Pancreas (tissue), 10 donors: ENCODE measurements around the gene GMDS. TPM values are rescaled to one million over a fixed set of nuclear protein-coding genes. Genes with fewer than 3 reads are reported as not detected.

Experiments
- ATAC-seq, 4 donors: fragments of 200-7000 bp; cut with Tn5 transposase; one replicate each; pipeline versions ENCODE4 v1.8.0 to v1.9.1; 2020; ENCODE audit warnings: mild to moderate bottlenecking in 4 of 4, moderate library complexity in 4 of 4
- DNase-seq, 6 donors: peaks; one replicate each; pipeline ENCODE4 v3.0.0-alpha.2; 2020
- FAIRE-seq: peaks from 2 replicates; lab custom pipeline; 2012; peaks lifted over from hg19 to GRCh38; lab: Jason Lieb, UNC
- H3K27ac ChIP-seq, 4 donors: fragments of 200-600 bp; sonication (generic); 1 replicate in 3 of 4; 2 replicates in 1 of 4; pipeline versions ENCODE4 v1.5.0 to v1.8.0; 2020
- H3K27me3 ChIP-seq, 4 donors: fragments of 200-600 bp; one replicate each; pipeline ENCODE4 v1.8.0; 2021
- H3K36me3 ChIP-seq, 3 donors: fragments of 200-600 bp; sonication (generic) in 1 of 3; one replicate each; pipeline versions ENCODE4 v1.5.0 to v1.8.0; 2020 to 2021
- H3K4me1 ChIP-seq, 3 donors: fragments of 200-600 bp; one replicate each; pipeline ENCODE4 v1.8.0; 2021
- H3K4me3 ChIP-seq, 4 donors: fragments of 200-600 bp; sonication (generic) in 2 of 4; one replicate each; pipeline versions ENCODE4 v1.5.0 to v1.8.0; 2020 to 2021
- H3K9me3 ChIP-seq, 4 donors: fragments of 200-600 bp; one replicate each; pipeline ENCODE4 v1.8.0; 2021
- CTCF ChIP-seq, 4 donors: fragments of 200-600 bp; sonication (generic) in 3 of 4; IDR thresholded peaks; one replicate each; pipeline versions ENCODE4 v1.5.0 to v1.8.0; 2021; ENCODE audit warnings: antibody characterized with exemption in 4 of 4
- WGBS, 2 donors: extraction: QIAGEN DNeasy Blood & Tissue Kit; methylation state at CpG; one replicate each; pipeline ENCODE4 v1.1.7; 2013; 5-methylcytosine and 5-hydroxymethylcytosine counted together
- intact Hi-C, 3 donors: fragments of 100-400 bp; cut with DNase I; formaldehyde crosslinking; loops; one replicate each; pipeline versions ENCODE4 v1.11.1 to v1.14.2; 2022
- polyA plus RNA-seq, 2 donors: library from polyadenylated mRNA; stranded (reverse); fragments of 200-250 nt; gene quantifications; one replicate each; pipeline ENCODE4 v1.2.3, GENCODE V29; 2013
- total RNA-seq, 6 donors: library from RNA; stranded (reverse); fragmentation: NEBNext Ultra II Directional in 4 of 6; extraction: Animal tissue kit (Norgen Biotek cat#: 25700) in 4 of 6; gene quantifications; one replicate each; pipeline versions ENCODE4 v1.2.1 to v1.2.4, GENCODE V29; 2021 to 2023
- donor health status: healthy with polysubstance abuse.
- donor health status: DM: no; HTN: no; CAD: no; lungs with moderate emphysema.
- donor health status: DM: no; HTN: no; CAD: no.
- donor health status: control.
- donor health status: control.
- donor health status: Bipolar disorder and iron deficiency.
- donor health status: DM: yes; HTN: yes; CAD: no.
- donor health status: DM: no; HTN: no; CAD: no.
- donor health status: DM: no; HTN: no; CAD: no.
- donor health status: DM: yes; HTN: yes; CAD: no.

Gene GMDS
- total and polyA plus RNA-seq, 8 donors = 7.6 to 40.8 (median 26.5) TPM

- no peaks in the 10 kb centered on the region for H3K36me3 ChIP-seq
- H3K4me3 ChIP-seq = no peak overlapping the region
- 64 to 79% methylated on average over 5 of the region's 5 CpGs for WGBS, 2 donors
- no peaks in the 10 kb centered on the region for H3K27me3 ChIP-seq
- TF ChIP-seq CTCF (IDR thresholded peaks at IDR 0.05) = no peak
- ATAC-seq (no peak), DNase-seq (no peak), FAIRE-seq (no peak)
- intact Hi-C loops = no loop called here
- no peaks in the 10 kb centered on the region for H3K4me1 ChIP-seq
- H3K27ac ChIP-seq = no peak overlapping the region
- H3K9me3 ChIP-seq = no peaks in the 10 kb centered on the region
Measured at GRCh38 chr6:1747531-1747930, 497.9 kb downstream of the GMDS start.

- FAIRE-seq (no peak), ATAC-seq (no peak), DNase-seq (no peak)
- Histone ChIP-seq H3K27me3 (no peaks in the 10 kb centered on the region), H3K36me3 (no peaks in the 10 kb centered on the region), H3K27ac (no peak overlapping the region), H3K4me1 (no peaks in the 10 kb centered on the region), H3K4me3 (no peak overlapping the region), H3K9me3 (no peaks in the 10 kb centered on the region)
- TF ChIP-seq CTCF (IDR thresholded peaks at IDR 0.05) = no peak
- intact Hi-C loops = no loop called here
- WGBS, 2 donors = 62 to 64% methylated on average over 4 of the region's 4 CpGs
Measured at GRCh38 chr6:1747003-1747402, 498.4 kb downstream of the GMDS start.

- H3K36me3 ChIP-seq = no peaks in the 10 kb centered on the region
- no peak for TF ChIP-seq CTCF (IDR thresholded peaks at IDR 0.05)
- ATAC-seq (no peak), DNase-seq (no peak), FAIRE-seq (no peak)
- H3K4me3 ChIP-seq = no peak overlapping the region
- H3K9me3 ChIP-seq = no peaks in the 10 kb centered on the region
- WGBS, 2 donors = 82 to 90% methylated on average over 8 of the region's 8 CpGs
- no peak overlapping the region for H3K27ac ChIP-seq
- intact Hi-C loops = no loop called here
- no peaks in the 10 kb centered on the region for H3K4me1 ChIP-seq
- no peaks in the 10 kb centered on the region for H3K27me3 ChIP-seq
Measured at GRCh38 chr6:1745814-1746213, 499.6 kb downstream of the GMDS start.

GRCh38 chr6:1744543-1744942, 500.9 kb downstream of the GMDS start:
- FAIRE-seq (no peak), ATAC-seq (no peak), DNase-seq (no peak)
- Histone ChIP-seq H3K36me3 (no peaks in the 10 kb centered on the region), H3K27ac (no peak overlapping the region), H3K9me3 (no peaks in the 10 kb centered on the region), H3K4me3 (no peak overlapping the region), H3K4me1 (no peaks in the 10 kb centered on the region), H3K27me3 (no peaks in the 10 kb centered on the region)
- 97% methylated on average over 9 of the region's 9 CpGs for WGBS, 2 donors
- intact Hi-C loops = no loop called here
- TF ChIP-seq CTCF (IDR thresholded peaks at IDR 0.05) = no peak

GRCh38 chr6:1739680-1740079, 505.7 kb downstream of the GMDS start:
- Histone ChIP-seq H3K9me3 (no peaks in the 10 kb centered on the region), H3K27me3 (no peaks in the 10 kb centered on the region), H3K4me1 (no peaks in the 10 kb centered on the region), H3K27ac (no peak overlapping the region), H3K4me3 (no peak overlapping the region), H3K36me3 (no peaks in the 10 kb centered on the region)
- no peak for TF ChIP-seq CTCF (IDR thresholded peaks at IDR 0.05)
- WGBS, 2 donors = 94 to 96% methylated on average over 2 of the region's 2 CpGs
- no peak for ATAC-seq
- no peak for FAIRE-seq
- intact Hi-C loops = no loop called here
- DNase-seq = no peak
